H9 (cell line): Measurements from ENCODE around the gene ACSF3. TPM values are rescaled to one million over a fixed set of nuclear protein-coding genes. Genes with fewer than 3 reads are reported as not detected.

Experiments
- DNase-seq: peaks from one replicate; pipeline ENCODE4 v3.0.0-alpha.2; 2017
- H2AFZ ChIP-seq: one replicate; pipeline ENCODE4 v1.6.1; 2013; ENCODE audit warnings: mild to moderate bottlenecking, low read length, control low read depth, moderate library complexity
- H2AK5ac ChIP-seq: 2 replicates; pipeline ENCODE4 v1.6.1; 2013; ENCODE audit warnings: low read length, control low read depth, mixed read lengths; ENCODE audit not compliant: insufficient read length
- H2BK120ac ChIP-seq: one replicate; pipeline ENCODE4 v1.6.1; 2013; ENCODE audit warnings: low read depth, mild to moderate bottlenecking, low read length, control low read depth, inconsistent platforms; ENCODE audit not compliant: poor library complexity, severe bottlenecking
- H2BK12ac ChIP-seq: 2 replicates; pipeline ENCODE4 v1.6.1; 2013; ENCODE audit warnings: low read length, control low read depth, mixed read lengths, low read depth; ENCODE audit not compliant: insufficient read length
- H2BK15ac ChIP-seq: 2 replicates; pipeline ENCODE4 v1.6.1; 2013; ENCODE audit warnings: low read depth, low read length, control low read depth
- H2BK20ac ChIP-seq: one replicate; pipeline ENCODE4 v1.6.1; 2013; ENCODE audit warnings: low read depth, mild to moderate bottlenecking, low read length, control low read depth, inconsistent platforms; ENCODE audit not compliant: poor library complexity, severe bottlenecking
- H2BK5ac ChIP-seq: 2 replicates; pipeline ENCODE4 v1.6.1; 2013; ENCODE audit warnings: low read length, control low read depth, mixed read lengths; ENCODE audit not compliant: insufficient read length
- H3K14ac ChIP-seq: 2 replicates; pipeline ENCODE4 v1.6.1; 2013; ENCODE audit warnings: low read length, control low read depth; ENCODE audit not compliant: insufficient read depth
- H3K18ac ChIP-seq: 2 replicates; pipeline ENCODE4 v1.6.1; 2013; ENCODE audit warnings: low read depth, mild to moderate bottlenecking, mixed read lengths, low read length, control low read depth; ENCODE audit not compliant: insufficient read length
- H3K23ac ChIP-seq: 2 replicates; pipeline ENCODE4 v1.6.1; 2013; ENCODE audit warnings: low read length, control low read depth, mixed read lengths, low read depth; ENCODE audit not compliant: insufficient read length
- H3K23me2 ChIP-seq: 2 replicates; pipeline ENCODE4 v1.6.1; 2013; ENCODE audit warnings: low read depth, mild to moderate bottlenecking, mixed read lengths, low read length, control low read depth; ENCODE audit not compliant: insufficient read length, poor library complexity, severe bottlenecking
- H3K27ac ChIP-seq: 2 replicates; pipeline ENCODE4 v1.5.1; 2013; ENCODE audit warnings: low read length, control low read depth, mixed read lengths, low read depth; ENCODE audit not compliant: insufficient read length
- H3K27me3 ChIP-seq: 2 replicates; pipeline ENCODE4 v1.6.1; 2013; ENCODE audit warnings: low read length, control low read depth, inconsistent platforms; ENCODE audit not compliant: insufficient read depth
- H3K4ac ChIP-seq: 2 replicates; pipeline ENCODE4 v1.6.1; 2013; ENCODE audit warnings: low read depth, mild to moderate bottlenecking, control low read depth, inconsistent platforms, low read length, moderate library complexity
- H3K4me1 ChIP-seq: 2 replicates; pipeline ENCODE4 v1.6.1; 2013; ENCODE audit warnings: low read length, control low read depth, inconsistent platforms; ENCODE audit not compliant: insufficient read depth
- H3K4me2 ChIP-seq: 2 replicates; pipeline ENCODE4 v1.6.1; 2013; ENCODE audit warnings: low read length, control low read depth, mixed read lengths; ENCODE audit not compliant: insufficient read length, insufficient read depth
- H3K56ac ChIP-seq: 2 replicates; pipeline ENCODE4 v1.6.1; 2013; ENCODE audit warnings: low read depth, mild to moderate bottlenecking, mixed read lengths, low read length, control low read depth; ENCODE audit not compliant: insufficient read length
- H3K79me1 ChIP-seq: 2 replicates; pipeline ENCODE4 v1.6.1; 2013; ENCODE audit warnings: low read depth, mild to moderate bottlenecking, moderate library complexity, low read length, control low read depth, inconsistent platforms; ENCODE audit not compliant: insufficient read depth, poor library complexity, severe bottlenecking
- H3K79me2 ChIP-seq: 2 replicates; pipeline ENCODE4 v1.6.1; 2013; ENCODE audit warnings: low read length, control low read depth, inconsistent platforms; ENCODE audit not compliant: insufficient read depth
- H3K9ac ChIP-seq: 2 replicates; pipeline ENCODE4 v1.6.1; 2013; ENCODE audit warnings: low read length, control low read depth, mixed read lengths; ENCODE audit not compliant: insufficient read length; ENCODE audit errors: extremely low read depth
- H3K9me3 ChIP-seq: one replicate; pipeline ENCODE4 v1.6.1; 2013; ENCODE audit warnings: low read depth, low read length, inconsistent platforms; ENCODE audit not compliant: control insufficient read depth
- H3T11ph ChIP-seq: one replicate; pipeline ENCODE4 v1.6.1; 2013; ENCODE audit warnings: mild to moderate bottlenecking, low read length, control low read depth, inconsistent platforms
- H4K20me1 ChIP-seq: one replicate; pipeline ENCODE4 v1.6.1; 2013; ENCODE audit not compliant: control insufficient read depth, insufficient read length, insufficient read depth
- H4K5ac ChIP-seq: 2 replicates; pipeline ENCODE4 v1.6.1; 2013; ENCODE audit warnings: low read depth, mild to moderate bottlenecking, mixed read lengths, low read length, control low read depth; ENCODE audit not compliant: insufficient read length
- H4K8ac ChIP-seq: replicated peaks from 2 replicates; pipeline ENCODE4 v1.6.1; 2013; ENCODE audit warnings: low read length, control low read depth, mixed read lengths, low read depth; ENCODE audit not compliant: insufficient read length
- H4K91ac ChIP-seq: 2 replicates; pipeline ENCODE4 v1.6.1; 2013; ENCODE audit warnings: low read depth, mild to moderate bottlenecking, moderate library complexity, mixed read lengths, low read length, control low read depth; ENCODE audit not compliant: insufficient read length
- H3K27ac Mint-ChIP-seq, 3 experiments: 2 replicates in 2 of 3; 3 replicates in 1 of 3; pipeline ENCODE4 v1.8.0; 2020 to 2021; ENCODE audit warnings: mixed read lengths in 3 of 3, mild to moderate bottlenecking in 1 of 3, moderate library complexity in 1 of 3
- H3K27me3 Mint-ChIP-seq: 2 replicates; pipeline ENCODE4 v1.8.0; 2021; ENCODE audit warnings: low read depth, mild to moderate bottlenecking, moderate library complexity, mixed read lengths
- H3K36me3 Mint-ChIP-seq, 3 experiments: 2 replicates in 2 of 3; 3 replicates in 1 of 3; pipeline ENCODE4 v1.8.0; 2020 to 2021; ENCODE audit warnings: low read depth in 3 of 3, mixed read lengths in 3 of 3; ENCODE audit not compliant: insufficient read depth in 1 of 3
- H3K4me1 Mint-ChIP-seq, 2 experiments: 2 replicates each; pipeline ENCODE4 v1.8.0; 2020; ENCODE audit warnings: mixed read lengths in 2 of 2
- H3K4me3 Mint-ChIP-seq, 2 experiments: 2 replicates in 1 of 2; 3 replicates in 1 of 2; pipeline ENCODE4 v1.8.0; 2020 to 2021; ENCODE audit warnings: mild to moderate bottlenecking in 2 of 2, mixed read lengths in 2 of 2, moderate library complexity in 1 of 2
- H3K9me3 Mint-ChIP-seq, 2 experiments: 2 replicates in 1 of 2; 3 replicates in 1 of 2; pipeline ENCODE4 v1.8.0; 2020; ENCODE audit warnings: mild to moderate bottlenecking in 2 of 2, mixed read lengths in 2 of 2, moderate library complexity in 1 of 2
- WGBS: extraction: QIAGEN DNeasy Blood & Tissue Kit; methylation state at CpG from one replicate; pipeline ENCODE4 v1.1.7; 2013; ENCODE audit warnings: missing lambda C conversion rate, low lambda C conversion rate, mixed read lengths; ENCODE audit not compliant: insufficient read length; ENCODE audit errors: extremely low coverage; 5-methylcytosine and 5-hydroxymethylcytosine counted together
- total RNA-seq: library from RNA; stranded (reverse); gene quantifications from 2 replicates; pipeline ENCODE4 v1.2.1, GENCODE V29; 2021
- TF ChIP-seq, protein P1 (sequence below): fragments of 200-600 bp; sonication (generic); conservative IDR thresholded peaks from 3 replicates; pipeline ENCODE4 v1.8.0; 2021; ENCODE audit warnings: antibody characterized with exemption, mild to moderate bottlenecking

The ACSF3 gene
- total RNA-seq, 1 experiment from 2014 or later, result 31.3 TPM

- Histone ChIP-seq H2BK5ac (no peak overlapping the region), H3K9me3 (no peaks in the 10 kb centered on the region), H2AFZ (no peak overlapping the region), H3K18ac (peak overlapping the region; percentile 35), H3K27ac (no peak overlapping the region), H3K14ac (no peak overlapping the region), H3K4ac (no peak overlapping the region), H2BK12ac (no peak overlapping the region), H3K9ac (no peak overlapping the region), H2BK20ac (no peak overlapping the region), H3K79me1 (no peaks in the 10 kb centered on the region), H2AK5ac (no peak overlapping the region), H3K27me3 (no peaks in the 10 kb centered on the region), H4K20me1 (no peaks in the 10 kb centered on the region), H4K8ac (no peak overlapping the region), H3K56ac (no peak overlapping the region), H3K4me1 (no peaks in the 10 kb centered on the region), H2BK15ac (no peak overlapping the region), H3K4me2 (no peak overlapping the region), H2BK120ac (no peak overlapping the region), H3K23me2 (no peaks in the 10 kb centered on the region), H4K91ac (no peak overlapping the region), H4K5ac (no peak overlapping the region), H3K79me2 (no peaks in the 10 kb centered on the region), H3K23ac (no peak overlapping the region), H3T11ph (no peak overlapping the region)
- WGBS, result no CpG with 5 or more reads among the region's 21 CpGs
- Mint-ChIP-seq H3K27ac (no peak overlapping the region), H3K4me3 (no peak overlapping the region), H3K36me3 (no peaks in the 10 kb centered on the region), H3K9me3 (no peaks in the 10 kb centered on the region), H3K4me1 (peaks cover 0 to 3% of the 10 kb centered on the region in 2 experiments; a peak in 1 of 4 replicates), H3K27me3 (peaks cover 1% of the 10 kb centered on the region)
- DNase-seq, result no peak
- TF ChIP-seq, protein P1, sequence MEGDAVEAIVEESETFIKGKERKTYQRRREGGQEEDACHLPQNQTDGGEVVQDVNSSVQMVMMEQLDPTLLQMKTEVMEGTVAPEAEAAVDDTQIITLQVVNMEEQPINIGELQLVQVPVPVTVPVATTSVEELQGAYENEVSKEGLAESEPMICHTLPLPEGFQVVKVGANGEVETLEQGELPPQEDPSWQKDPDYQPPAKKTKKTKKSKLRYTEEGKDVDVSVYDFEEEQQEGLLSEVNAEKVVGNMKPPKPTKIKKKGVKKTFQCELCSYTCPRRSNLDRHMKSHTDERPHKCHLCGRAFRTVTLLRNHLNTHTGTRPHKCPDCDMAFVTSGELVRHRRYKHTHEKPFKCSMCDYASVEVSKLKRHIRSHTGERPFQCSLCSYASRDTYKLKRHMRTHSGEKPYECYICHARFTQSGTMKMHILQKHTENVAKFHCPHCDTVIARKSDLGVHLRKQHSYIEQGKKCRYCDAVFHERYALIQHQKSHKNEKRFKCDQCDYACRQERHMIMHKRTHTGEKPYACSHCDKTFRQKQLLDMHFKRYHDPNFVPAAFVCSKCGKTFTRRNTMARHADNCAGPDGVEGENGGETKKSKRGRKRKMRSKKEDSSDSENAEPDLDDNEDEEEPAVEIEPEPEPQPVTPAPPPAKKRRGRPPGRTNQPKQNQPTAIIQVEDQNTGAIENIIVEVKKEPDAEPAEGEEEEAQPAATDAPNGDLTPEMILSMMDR, result no peak
These were observed 26.9 kb upstream of the ACSF3 start for GRCh38 chr16:89066721-89067120.
